Measurements from ENCODE around the gene NMRAL1.

NMRAL1 gene

GRCh38 chr16:4501071-4501478 is 26.6 kb upstream of the NMRAL1 start:
- DNase-seq: no peak

- DNase-seq: peak; percentile 34
These were observed 25.8 kb upstream of the NMRAL1 start for GRCh38 chr16:4500272-4500671.

- no peak for DNase-seq
These were observed 24.8 kb upstream of the NMRAL1 start for GRCh38 chr16:4499196-4499555.

- DNase-seq: no peak
These were observed 24.2 kb upstream of the NMRAL1 start for GRCh38 chr16:4498546-4499195.

- DNase-seq: no peak
These were observed 21.9 kb upstream of the NMRAL1 start for GRCh38 chr16:4496305-4496704.

GRCh38 chr16:4495766-4496165 is 21.3 kb upstream of the NMRAL1 start:
- DNase-seq: no peak

GRCh38 chr16:4494746-4495490 is 20.5 kb upstream of the NMRAL1 start:
- no peak for DNase-seq

GRCh38 chr16:4491898-4492297 is 17.5 kb upstream of the NMRAL1 start:
- DNase-seq: no peak

- no peak for DNase-seq
These were observed 14.6 kb upstream of the NMRAL1 start for GRCh38 chr16:4489030-4489429.

- DNase-seq: no peak
These were observed 14.1 kb upstream of the NMRAL1 start for GRCh38 chr16:4488499-4488967.

GRCh38 chr16:4487955-4488498 is 13.6 kb upstream of the NMRAL1 start:
- no peak for DNase-seq

GRCh38 chr16:4486126-4486893 is 11.9 kb upstream of the NMRAL1 start:
- DNase-seq: no peak

- DNase-seq: no peak
These were observed 7.5 kb upstream of the NMRAL1 start for GRCh38 chr16:4481963-4482362.

GRCh38 chr16:4481526-4481925 is 7.1 kb upstream of the NMRAL1 start:
- DNase-seq: no peak

- DNase-seq: no peak
These were observed 3.5 kb upstream of the NMRAL1 start for GRCh38 chr16:4477966-4478365.

- peak; percentile 96 for DNase-seq
These were observed 1.7 kb upstream of the NMRAL1 start, which contains the start of gene HMOX2 for GRCh38 chr16:4475880-4476788. HMOX2 (plus strand) TSS chr16:4476398; CDS start chr16:4505525, 29,127 bp downstream.

GRCh38 chr16:4472880-4473279 is 1.5 kb downstream of the NMRAL1 start:
- DNase-seq: no peak

- DNase-seq: no peak
These were observed 2.6 kb downstream of the NMRAL1 start for GRCh38 chr16:4471869-4472268.

- no peak for DNase-seq
These were observed 5.5 kb downstream of the NMRAL1 start for GRCh38 chr16:4468972-4469371.

- no peak for DNase-seq
These were observed 6.5 kb downstream of the NMRAL1 start for GRCh38 chr16:4467916-4468315.

GRCh38 chr16:4465977-4466779 is 8.2 kb downstream of the NMRAL1 start:
- DNase-seq: peak; percentile 48
